Calu3 (cell line): ENCODE data around the gene LITAFD. TPM values are rescaled to one million over a fixed set of nuclear protein-coding genes. Genes with fewer than 3 reads are reported as not detected.

Source experiments
- BruUV-seq: library from RNA; stranded (reverse); fragments of 400-500 nt; replicated peaks from 2 replicates; lab custom pipeline; 2021; lab: Mats Ljungman, UMichigan
- CTCF ChIA-PET: fragments of 300-600 bp; sonication (Branson Sonifier 250); formaldehyde crosslinking; loops from one replicate; lab custom pipeline; 2022; ENCODE audit warnings: antibody characterized with exemption; lab: Charles Lee
- DNase-seq: peaks from one replicate; pipeline ENCODE4 v3.0.0; 2022
- H3K27ac Mint-ChIP-seq: one replicate; pipeline ENCODE4 v1.8.0; 2022; ENCODE audit warnings: mixed read lengths; ENCODE audit not compliant: unreplicated experiment
- H3K27me3 Mint-ChIP-seq: one replicate; pipeline ENCODE4 v1.8.0; 2022; ENCODE audit warnings: mixed read lengths; ENCODE audit not compliant: unreplicated experiment
- H3K36me3 Mint-ChIP-seq: one replicate; pipeline ENCODE4 v1.8.0; 2022; ENCODE audit warnings: mild to moderate bottlenecking, moderate library complexity, mixed read lengths; ENCODE audit not compliant: insufficient read depth, unreplicated experiment
- H3K4me1 Mint-ChIP-seq: one replicate; pipeline ENCODE4 v1.8.0; 2022; ENCODE audit warnings: mild to moderate bottlenecking, low read depth, mixed read lengths; ENCODE audit not compliant: unreplicated experiment
- H3K4me3 Mint-ChIP-seq: one replicate; pipeline ENCODE4 v1.8.0; 2022; ENCODE audit warnings: mild to moderate bottlenecking, low read depth, moderate library complexity, mixed read lengths; ENCODE audit not compliant: unreplicated experiment
- H3K9me3 Mint-ChIP-seq: one replicate; pipeline ENCODE4 v1.8.0; 2022; ENCODE audit warnings: low read depth, mixed read lengths; ENCODE audit not compliant: unreplicated experiment
- CTCF ChIP-seq: fragments of 200-600 bp; IDR thresholded peaks from one replicate; pipeline ENCODE4 v1.8.0; 2022; ENCODE audit warnings: antibody characterized with exemption; ENCODE audit not compliant: unreplicated experiment
- intact Hi-C: fragments of 100-400 bp; cut with micrococcal nuclease; formaldehyde crosslinking; loops from one replicate; pipeline ENCODE4 v1.10.0; 2022; ENCODE audit not compliant: unreplicated experiment
- total RNA-seq: library from RNA; stranded (reverse); gene quantifications from 2 replicates; pipeline ENCODE4 v1.2.3, GENCODE V29; 2022

LITAFD gene
- total RNA-seq, 1 experiment from 2014 or later = not detected

GRCh38 chr16:8866118-8866883 is 15.8 kb upstream of the LITAFD start:
- no TSS peak for BruUV-seq
- H3K4me1 Mint-ChIP-seq = peaks cover 86% of the 10 kb centered on the region
- no peak for TF ChIP-seq CTCF
- peak overlapping the region; percentile 86 for H3K4me3 Mint-ChIP-seq
- H3K27ac Mint-ChIP-seq = peak overlapping the region; percentile 79
- CTCF ChIA-PET = interaction anchor here (1.2 kb wide), 1 partner anchor 70 kb away, joined by 3 read pairs; no protein-coding TSS in a partner anchor
- DNase-seq = peak; percentile 38
- peaks cover 82% of the 10 kb centered on the region for H3K36me3 Mint-ChIP-seq
- no peaks in the 10 kb centered on the region for H3K9me3 Mint-ChIP-seq
- intact Hi-C loops = no loop called here
- H3K27me3 Mint-ChIP-seq = no peaks in the 10 kb centered on the region

GRCh38 chr16:8866884-8867215 is 15.3 kb upstream of the LITAFD start:
- Mint-ChIP-seq H3K27me3 (no peaks in the 10 kb centered on the region), H3K9me3 (no peaks in the 10 kb centered on the region), H3K4me1 (peaks cover 82% of the 10 kb centered on the region), H3K4me3 (peak overlapping the region; percentile 86), H3K27ac (peak overlapping the region; percentile 79), H3K36me3 (peaks cover 76% of the 10 kb centered on the region)
- TF ChIP-seq CTCF = no peak
- CTCF ChIA-PET = interaction anchor here (0.7 to 1.2 kb wide), 2 partner anchors 12 to 69 kb away, joined by 3 read pairs; no protein-coding TSS in a partner anchor
- intact Hi-C loops = no loop called here
- BruUV-seq = no TSS peak
- no peak for DNase-seq

- CTCF ChIA-PET = interaction anchor here (0.6 to 1.6 kb wide), 4 partner anchors 11 to 69 kb away, joined by 3 to 6 read pairs (median 3); no protein-coding TSS in a partner anchor
- H3K27ac Mint-ChIP-seq = peak overlapping the region; percentile 79
- peak; percentile 64 for DNase-seq
- peak overlapping the region; percentile 86 for H3K4me3 Mint-ChIP-seq
- TF ChIP-seq CTCF = no peak
- H3K36me3 Mint-ChIP-seq = peaks cover 71% of the 10 kb centered on the region
- no peaks in the 10 kb centered on the region for H3K27me3 Mint-ChIP-seq
- BruUV-seq = no TSS peak
- intact Hi-C loops = no loop called here
- H3K9me3 Mint-ChIP-seq = no peaks in the 10 kb centered on the region
- H3K4me1 Mint-ChIP-seq = peaks cover 77% of the 10 kb centered on the region
Observed at GRCh38 chr16:8867216-8867931, 14.8 kb upstream of the LITAFD start.

GRCh38 chr16:8867932-8868415 is 14.2 kb upstream of the LITAFD start:
- peak overlapping the region; percentile 86 for H3K4me3 Mint-ChIP-seq
- TSS peak; percentile 77 for BruUV-seq
- no peaks in the 10 kb centered on the region for H3K27me3 Mint-ChIP-seq
- H3K4me1 Mint-ChIP-seq = peaks cover 71% of the 10 kb centered on the region
- intact Hi-C loops = no loop called here
- no peaks in the 10 kb centered on the region for H3K9me3 Mint-ChIP-seq
- TF ChIP-seq CTCF = no peak
- CTCF ChIA-PET = interaction anchor here (0.6 to 1.6 kb wide), 7 partner anchors 10 to 141 kb away, joined by 3 to 18 read pairs (median 3); no protein-coding TSS in a partner anchor
- H3K36me3 Mint-ChIP-seq = peaks cover 65% of the 10 kb centered on the region
- H3K27ac Mint-ChIP-seq = peak overlapping the region; percentile 79
- DNase-seq = no peak
